GM20431 (cell line): Measurements from ENCODE around the gene HSBP1L1.
"Not testable (repeated sequence)": the region's sequence is repeated elsewhere in the genome, so short reads cannot be mapped to it uniquely, and the experiment has no call there.

Source experiments
- in situ Hi-C: fragments of 300-500 bp; cut with MseI, MboI; formaldehyde crosslinking; loops from one replicate; pipeline ENCODE4 v1.15.0; 2020; ENCODE audit warnings: low sequenced_read_pairs; ENCODE audit not compliant: unreplicated experiment

The HSBP1L1 gene

GRCh38 chr18:79975985-79976680, 11.7 kb downstream of the HSBP1L1 start:
- in situ Hi-C loops = no loop called here

GRCh38 chr18:79979843-79980242, 15.4 kb downstream of the HSBP1L1 start:
- in situ Hi-C loops = no loop called here

GRCh38 chr18:79980585-79980984, 16.1 kb downstream of the HSBP1L1 start:
- in situ Hi-C loops = no loop called here

- in situ Hi-C loops = no loop called here
Measured at GRCh38 chr18:79982736-79983135, 18.3 kb downstream of the HSBP1L1 start.

- in situ Hi-C loops = no loop called here
Measured at GRCh38 chr18:79983253-79983652, 18.8 kb downstream of the HSBP1L1 start.

- in situ Hi-C loops = no loop called here
Measured at GRCh38 chr18:79983793-79984192, 19.4 kb downstream of the HSBP1L1 start.

GRCh38 chr18:79985172-79985571, 20.7 kb downstream of the HSBP1L1 start:
- in situ Hi-C loops = no loop called here

GRCh38 chr18:79986726-79987125, 22.3 kb downstream of the HSBP1L1 start:
- in situ Hi-C loops = no loop called here

GRCh38 chr18:79987566-79987965, 23.1 kb downstream of the HSBP1L1 start:
- in situ Hi-C loops = no loop called here

- in situ Hi-C loops = no loop called here
Measured at GRCh38 chr18:79988071-79988450, 23.6 kb downstream of the HSBP1L1 start.

GRCh38 chr18:79988451-79989194, 24.2 kb downstream of the HSBP1L1 start, which contains the start of gene TXNL4A:
Gene TXNL4A (minus strand): TSS chr18:79988563. CDS start chr18:79988392, 171 bp downstream.
- in situ Hi-C loops = no loop called here

- in situ Hi-C loops = no loop called here
Measured at GRCh38 chr18:79989195-79989497, 24.7 kb downstream of the HSBP1L1 start.

GRCh38 chr18:79991494-79991893, 27.1 kb downstream of the HSBP1L1 start:
- in situ Hi-C loops = no loop called here

- in situ Hi-C loops = not testable (repeated sequence)
Measured at GRCh38 chr18:79999701-80000100, 35.3 kb downstream of the HSBP1L1 start.

GRCh38 chr18:80000877-80001276, 36.4 kb downstream of the HSBP1L1 start:
- in situ Hi-C loops = no loop called here

- in situ Hi-C loops = no loop called here
Measured at GRCh38 chr18:80002468-80002867, 38.0 kb downstream of the HSBP1L1 start.

GRCh38 chr18:80004600-80005342, 40.3 kb downstream of the HSBP1L1 start:
- in situ Hi-C loops = no loop called here

GRCh38 chr18:80006724-80007123, 42.3 kb downstream of the HSBP1L1 start:
- in situ Hi-C loops = no loop called here

- in situ Hi-C loops = no loop called here
Measured at GRCh38 chr18:80009661-80010550, 45.5 kb downstream of the HSBP1L1 start.

GRCh38 chr18:80010551-80010906, 46.1 kb downstream of the HSBP1L1 start:
- in situ Hi-C loops = no loop called here
